SK-N-SH (cell line): Measurements from ENCODE around the gene UNC79. TPM values are rescaled to one million over a fixed set of nuclear protein-coding genes. Genes with fewer than 3 reads are reported as not detected.

Experiments
- CTCF ChIA-PET: fragments of 300-600, 350-600 bp; formaldehyde crosslinking; extraction: SDS; loops from one replicate; lab custom pipeline; 2021; lab: Yijun Ruan, JAX
- POLR2A ChIA-PET: fragments of 350-600 bp; sonication (Branson Sonifier 250); formaldehyde crosslinking; extraction: SDS; loops from one replicate; lab custom pipeline; 2020; ENCODE audit warnings: antibody characterized with exemption, inconsistent platforms; lab: Yijun Ruan, JAX
- DNase-seq: peaks from one replicate; pipeline ENCODE4 v3.0.0; 2012
- H2AFZ ChIP-seq: fragments of 200-600 bp; sonication (generic); 2 replicates; pipeline ENCODE4 v1.8.1; 2016; ENCODE audit warnings: antibody characterized with exemption, mild to moderate bottlenecking, low read depth
- H3F3A ChIP-seq: fragments of 200-600 bp; sonication (generic); replicated peaks from 2 replicates; pipeline ENCODE3; 2016; ENCODE audit warnings: antibody characterized with exemption, mild to moderate bottlenecking; ENCODE audit not compliant: insufficient read depth
- H3K27ac ChIP-seq, 2 experiments: fragments of 200-500 bp in 1 of 2; fragments of 200-600 bp in 1 of 2; sonication (Bioruptor generic) in 1 of 2; sonication (generic), shearing (Covaris generic) in 1 of 2; 2 replicates each; pipeline versions ENCODE4 v1.5.1 to v1.6.1; 2014 to 2016; ENCODE audit warnings: low read depth in 2 of 2, inconsistent platforms in 1 of 2, low read length in 1 of 2, mild to moderate bottlenecking in 1 of 2, mixed read lengths in 1 of 2
- H3K27me3 ChIP-seq: fragments of 200-600 bp; sonication (generic), shearing (Covaris generic); 2 replicates; pipeline ENCODE4 v1.6.1; 2016; ENCODE audit warnings: mixed run types; ENCODE audit not compliant: insufficient read depth
- H3K36me3 ChIP-seq, 2 experiments: fragments of 200-500 bp in 1 of 2; fragments of 200-600 bp in 1 of 2; sonication (Bioruptor generic) in 1 of 2; sonication (generic) in 1 of 2; replicated peaks in 1 of 2; 2 replicates each; pipeline versions ENCODE3 to v1.5.1; 2014 to 2016; ENCODE audit warnings: low read length in 1 of 2, mild to moderate bottlenecking in 1 of 2; ENCODE audit not compliant: insufficient read depth in 2 of 2, control insufficient read depth in 1 of 2
- H3K4me1 ChIP-seq, 2 experiments: fragments of 200-500 bp in 1 of 2; fragments of 200-600 bp in 1 of 2; sonication (Bioruptor generic) in 1 of 2; sonication (generic), shearing (Covaris generic) in 1 of 2; 2 replicates each; pipeline versions ENCODE4 v1.5.1 to v1.6.1; 2014 to 2016; ENCODE audit warnings: low read depth in 1 of 2, low read length in 1 of 2, mixed run types in 1 of 2; ENCODE audit not compliant: insufficient read depth in 2 of 2, control insufficient read depth in 1 of 2
- H3K4me2 ChIP-seq: fragments of 200-600 bp; sonication (generic), shearing (Covaris generic); 2 replicates; pipeline ENCODE4 v1.6.1; 2017; ENCODE audit warnings: mixed run types
- H3K4me3 ChIP-seq, 2 experiments: fragments of 200-500 bp in 1 of 2; fragments of 200-600 bp in 1 of 2; sonication (Bioruptor generic) in 1 of 2; sonication (generic), shearing (Covaris generic) in 1 of 2; 2 replicates each; pipeline versions ENCODE4 v1.5.1 to v1.8.1; 2014 to 2016; ENCODE audit warnings: low read depth in 2 of 2, inconsistent platforms in 1 of 2, low read length in 1 of 2, mild to moderate bottlenecking in 1 of 2, mixed read lengths in 1 of 2, moderate library complexity in 1 of 2
- H3K79me2 ChIP-seq: fragments of 200-600 bp; sonication (generic); 2 replicates; pipeline ENCODE4 v1.8.1; 2017; ENCODE audit warnings: mild to moderate bottlenecking; ENCODE audit not compliant: insufficient read depth
- H3K9ac ChIP-seq: fragments of 200-600 bp; sonication (generic); 2 replicates; pipeline ENCODE4 v1.6.1; 2017; ENCODE audit warnings: mixed run types
- H3K9me2 ChIP-seq: fragments of 200-600 bp; sonication (generic); 2 replicates; pipeline ENCODE4 v1.6.1; 2017; ENCODE audit warnings: mixed run types
- H3K9me3 ChIP-seq: fragments of 200-600 bp; sonication (generic); 2 replicates; pipeline ENCODE4 v1.6.1; 2017; ENCODE audit warnings: mixed run types, mild to moderate bottlenecking, moderate library complexity
- H4K20me1 ChIP-seq: fragments of 200-600 bp; sonication (generic); 2 replicates; pipeline ENCODE4 v1.6.1; 2017; ENCODE audit warnings: mild to moderate bottlenecking, mixed run types; ENCODE audit not compliant: insufficient read depth
- CHD2 ChIP-seq: fragments of 150-350 bp; IDR thresholded peaks from 2 replicates; pipeline ENCODE4 v1.6.1; 2018; ENCODE audit warnings: low read length; ENCODE audit not compliant: partially characterized antibody
- ELF1 ChIP-seq: IDR thresholded peaks from 2 replicates; pipeline ENCODE4 v1.4.0; 2012
- EP300 ChIP-seq, 2 experiments: IDR thresholded peaks; 2 replicates each; pipeline versions ENCODE4 v1.4.0 to v1.6.1; 2012; ENCODE audit warnings: borderline replicate concordance in 1 of 2, low read depth in 1 of 2, low read length in 1 of 2
- FOXJ3 ChIP-seq: sonication (generic); formaldehyde crosslinking; IDR thresholded peaks from 2 replicates; pipeline ENCODE4 v1.5.1; 2020; ENCODE audit warnings: mild to moderate bottlenecking, missing genetic modification reagents
- FOXM1 ChIP-seq: IDR thresholded peaks from 2 replicates; pipeline ENCODE4 v1.4.0; 2012; ENCODE audit warnings: low read depth, mild to moderate bottlenecking
- GABPA ChIP-seq: IDR thresholded peaks from 2 replicates; pipeline ENCODE4 v1.4.0; 2012; ENCODE audit warnings: low read depth, mild to moderate bottlenecking
- IRF3 ChIP-seq: fragments of 150-350 bp; IDR thresholded peaks from 2 replicates; pipeline ENCODE4 v1.6.1; 2016; ENCODE audit warnings: mild to moderate bottlenecking, low read depth, low read length
- MAX ChIP-seq: IDR thresholded peaks from 2 replicates; pipeline ENCODE4 v1.4.0; 2012; ENCODE audit warnings: low read depth
- MEF2A ChIP-seq: IDR thresholded peaks from 2 replicates; pipeline ENCODE4 v1.4.0; 2012; ENCODE audit warnings: low read depth, borderline replicate concordance
- MXI1 ChIP-seq: IDR thresholded peaks from 2 replicates; pipeline ENCODE4 v1.6.1; 2012; ENCODE audit warnings: mild to moderate bottlenecking, low read depth, low read length, improper control_type of control experiment
- RAD21 ChIP-seq: IDR thresholded peaks from 2 replicates; pipeline ENCODE4 v1.6.1; 2012; ENCODE audit warnings: mild to moderate bottlenecking, low read length
- RCOR1 ChIP-seq: fragments of 150-350 bp; IDR thresholded peaks from 2 replicates; pipeline ENCODE4 v1.6.1; 2017; ENCODE audit warnings: antibody characterized with exemption, low read length
- RXRA ChIP-seq: IDR thresholded peaks from 2 replicates; pipeline ENCODE4 v1.4.0; 2012; ENCODE audit warnings: low read depth, mild to moderate bottlenecking, borderline replicate concordance
- SIN3A ChIP-seq: IDR thresholded peaks from 2 replicates; pipeline ENCODE4 v1.6.1; 2012; ENCODE audit warnings: low read depth, mild to moderate bottlenecking, low read length, moderate library complexity, borderline replicate concordance
- SMC3 ChIP-seq: IDR thresholded peaks from 2 replicates; pipeline ENCODE4 v1.6.1; 2012; ENCODE audit warnings: low read depth, low read length, improper control_type of control experiment
- TCF12 ChIP-seq: IDR thresholded peaks from 2 replicates; pipeline ENCODE4 v1.4.0; 2012
- TEAD4 ChIP-seq: IDR thresholded peaks from 2 replicates; pipeline ENCODE4 v1.4.0; 2012; ENCODE audit warnings: mild to moderate bottlenecking, borderline replicate concordance; ENCODE audit not compliant: insufficient read depth
- WGBS: methylation state at CpG from one replicate; pipeline ENCODE4 v1.1.6; 2017; ENCODE audit warnings: low lambda C conversion rate; 5-methylcytosine and 5-hydroxymethylcytosine counted together
- polyA plus RNA-seq, 3 experiments: library from polyadenylated mRNA; depleted of rRNA; stranded (reverse); fragments of >200 nt; gene quantifications; 2 replicates each; pipeline ENCODE4 v1.2.3, GENCODE V29; 2012
- TF ChIP-seq, protein P1 (sequence below): IDR thresholded peaks from 2 replicates; pipeline ENCODE4 v1.4.0; 2012; ENCODE audit warnings: low read depth, borderline replicate concordance
- TF ChIP-seq, protein P2 (sequence below): fragments of 150-350 bp; IDR thresholded peaks from 2 replicates; pipeline ENCODE4 v1.6.1; 2017; ENCODE audit warnings: antibody characterized with exemption, low read length, low read depth, borderline replicate concordance
- TF ChIP-seq, protein P3 (sequence below): fragments of 200-600 bp; sonication (generic); IDR thresholded peaks from 2 replicates; pipeline ENCODE4 v1.6.1; 2017; ENCODE audit warnings: antibody characterized with exemption, mild to moderate bottlenecking, moderate library complexity

Gene UNC79
- polyA plus RNA-seq, 1 of the 3 experiments (the other 2 are of a cell fraction) = 0.10 TPM

DNA sequence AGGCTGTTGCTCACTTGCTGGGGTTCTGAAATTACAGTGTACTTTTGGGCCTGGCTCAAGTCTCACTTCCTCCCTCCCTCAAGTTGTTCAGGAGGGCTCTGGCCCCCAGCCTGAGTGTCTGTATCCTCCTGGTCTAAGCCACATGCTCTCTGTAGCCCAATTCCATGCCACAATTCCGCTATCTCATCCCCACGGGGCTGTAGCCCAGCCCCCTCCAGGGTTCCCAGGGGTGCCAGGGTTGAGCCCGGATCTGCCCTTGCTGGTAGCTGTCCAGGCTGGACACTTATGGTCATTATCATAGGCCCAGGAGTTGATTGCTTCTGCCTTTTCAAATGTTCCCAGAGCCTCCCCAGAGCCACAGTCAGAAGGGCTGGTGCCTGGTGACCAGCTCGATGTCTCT lies 292.3 kb downstream of the UNC79 start:
- TF ChIP-seq RCOR1 = no peak
- no peak for TF ChIP-seq GABPA
- no peak for TF ChIP-seq SMC3
- no peak for TF ChIP-seq TEAD4
- no peak for TF ChIP-seq ELF1
- no peak for TF ChIP-seq EP300 (IDR thresholded peaks at IDR 0.05; ENCODE audit: borderline replicate concordance in 1 of 2, low read depth in 1 of 2, low read length in 1 of 2)
- TF ChIP-seq, protein P1, sequence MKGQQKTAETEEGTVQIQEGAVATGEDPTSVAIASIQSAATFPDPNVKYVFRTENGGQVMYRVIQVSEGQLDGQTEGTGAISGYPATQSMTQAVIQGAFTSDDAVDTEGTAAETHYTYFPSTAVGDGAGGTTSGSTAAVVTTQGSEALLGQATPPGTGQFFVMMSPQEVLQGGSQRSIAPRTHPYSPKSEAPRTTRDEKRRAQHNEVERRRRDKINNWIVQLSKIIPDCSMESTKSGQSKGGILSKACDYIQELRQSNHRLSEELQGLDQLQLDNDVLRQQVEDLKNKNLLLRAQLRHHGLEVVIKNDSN = no peak
- no peak for TF ChIP-seq RXRA
- TF ChIP-seq CHD2 = no peak
- TF ChIP-seq FOXJ3 (CRISPR knock-in tag) = no peak

GRCh38 chr14:93725002-93725582 lies 294.4 kb downstream of the UNC79 start:
- Histone ChIP-seq H2AFZ (no peak overlapping the region), H3F3A (no peaks in the 10 kb centered on the region), H3K9me3 (no peaks in the 10 kb centered on the region), H4K20me1 (no peaks in the 10 kb centered on the region), H3K79me2 (no peaks in the 10 kb centered on the region), H3K4me3 (no peak overlapping the region), H3K4me2 (no peak overlapping the region), H3K27ac (no peak overlapping the region), H3K9ac (no peak overlapping the region), H3K4me1 (no peaks in the 10 kb centered on the region), H3K36me3 (no peaks in the 10 kb centered on the region), H3K27me3 (no peaks in the 10 kb centered on the region), H3K9me2 (no peaks in the 10 kb centered on the region)
- ChIA-PET CTCF (no interaction called here), POLR2A (interaction anchor here (1.8 kb wide), 1 partner anchor 9 kb away, joined by 4 read pairs; no protein-coding TSS in a partner anchor)
- no peak for DNase-seq
- 49% methylated on average over 15 of the region's 21 CpGs for WGBS
- no peak for TF ChIP-seq MAX
- TF ChIP-seq, protein P1 = no peak
- TF ChIP-seq MXI1 = no peak
- TF ChIP-seq CHD2 = no peak
- no peak for TF ChIP-seq TEAD4
- TF ChIP-seq RAD21 = no peak
- TF ChIP-seq SIN3A = no peak
- TF ChIP-seq, protein P2, sequence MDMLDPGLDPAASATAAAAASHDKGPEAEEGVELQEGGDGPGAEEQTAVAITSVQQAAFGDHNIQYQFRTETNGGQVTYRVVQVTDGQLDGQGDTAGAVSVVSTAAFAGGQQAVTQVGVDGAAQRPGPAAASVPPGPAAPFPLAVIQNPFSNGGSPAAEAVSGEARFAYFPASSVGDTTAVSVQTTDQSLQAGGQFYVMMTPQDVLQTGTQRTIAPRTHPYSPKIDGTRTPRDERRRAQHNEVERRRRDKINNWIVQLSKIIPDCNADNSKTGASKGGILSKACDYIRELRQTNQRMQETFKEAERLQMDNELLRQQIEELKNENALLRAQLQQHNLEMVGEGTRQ = no peak
- TF ChIP-seq, protein P3, sequence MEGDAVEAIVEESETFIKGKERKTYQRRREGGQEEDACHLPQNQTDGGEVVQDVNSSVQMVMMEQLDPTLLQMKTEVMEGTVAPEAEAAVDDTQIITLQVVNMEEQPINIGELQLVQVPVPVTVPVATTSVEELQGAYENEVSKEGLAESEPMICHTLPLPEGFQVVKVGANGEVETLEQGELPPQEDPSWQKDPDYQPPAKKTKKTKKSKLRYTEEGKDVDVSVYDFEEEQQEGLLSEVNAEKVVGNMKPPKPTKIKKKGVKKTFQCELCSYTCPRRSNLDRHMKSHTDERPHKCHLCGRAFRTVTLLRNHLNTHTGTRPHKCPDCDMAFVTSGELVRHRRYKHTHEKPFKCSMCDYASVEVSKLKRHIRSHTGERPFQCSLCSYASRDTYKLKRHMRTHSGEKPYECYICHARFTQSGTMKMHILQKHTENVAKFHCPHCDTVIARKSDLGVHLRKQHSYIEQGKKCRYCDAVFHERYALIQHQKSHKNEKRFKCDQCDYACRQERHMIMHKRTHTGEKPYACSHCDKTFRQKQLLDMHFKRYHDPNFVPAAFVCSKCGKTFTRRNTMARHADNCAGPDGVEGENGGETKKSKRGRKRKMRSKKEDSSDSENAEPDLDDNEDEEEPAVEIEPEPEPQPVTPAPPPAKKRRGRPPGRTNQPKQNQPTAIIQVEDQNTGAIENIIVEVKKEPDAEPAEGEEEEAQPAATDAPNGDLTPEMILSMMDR = no peak
- TF ChIP-seq TCF12 = no peak
- TF ChIP-seq MEF2A = no peak
- no peak for TF ChIP-seq RCOR1
- TF ChIP-seq IRF3 = no peak
- no peak for TF ChIP-seq FOXM1

More for the DNA sequence above, 292.3 kb downstream of the UNC79 start:
- no peak for DNase-seq
- H3K9me3 ChIP-seq = no peaks in the 10 kb centered on the region
- no peaks in the 10 kb centered on the region for H3K36me3 ChIP-seq
- H3K4me2 ChIP-seq = no peak overlapping the region
- H3K79me2 ChIP-seq = no peaks in the 10 kb centered on the region
- no peak overlapping the region for H2AFZ ChIP-seq
- no peaks in the 10 kb centered on the region for H3F3A ChIP-seq
- H3K27me3 ChIP-seq = no peaks in the 10 kb centered on the region
- no peaks in the 10 kb centered on the region; a peak in 1 of 4 replicates for H3K4me1 ChIP-seq
- H4K20me1 ChIP-seq = no peaks in the 10 kb centered on the region
- no peak overlapping the region for H3K4me3 ChIP-seq
- CTCF ChIA-PET = no interaction called here
- no peak overlapping the region for H3K27ac ChIP-seq
- H3K9ac ChIP-seq = no peak overlapping the region
- WGBS = 22% methylated on average over 4 of the region's 4 CpGs
- POLR2A ChIA-PET = no interaction called here
- H3K9me2 ChIP-seq = no peaks in the 10 kb centered on the region
